OCI-LY7 (cell line): ENCODE data around the gene CDCA8.

ENCODE experiments used
- CTCF ChIP-seq: fragments of 200-600 bp; sonication (generic); conservative IDR thresholded peaks from 2 replicates; pipeline ENCODE4 v1.5.1; 2014; ENCODE audit warnings: mild to moderate bottlenecking, antibody characterized with exemption, low read length, moderate library complexity, mixed read lengths
- EZH2phosphoT487 ChIP-seq: fragments of 200-600 bp; sonication (generic); IDR thresholded peaks from 2 replicates; pipeline ENCODE4 v1.6.1; 2018; ENCODE audit warnings: low read depth, borderline replicate concordance, mild to moderate bottlenecking, mixed run types, antibody characterized with exemption, low read length, moderate library complexity, mixed read lengths

DNA sequence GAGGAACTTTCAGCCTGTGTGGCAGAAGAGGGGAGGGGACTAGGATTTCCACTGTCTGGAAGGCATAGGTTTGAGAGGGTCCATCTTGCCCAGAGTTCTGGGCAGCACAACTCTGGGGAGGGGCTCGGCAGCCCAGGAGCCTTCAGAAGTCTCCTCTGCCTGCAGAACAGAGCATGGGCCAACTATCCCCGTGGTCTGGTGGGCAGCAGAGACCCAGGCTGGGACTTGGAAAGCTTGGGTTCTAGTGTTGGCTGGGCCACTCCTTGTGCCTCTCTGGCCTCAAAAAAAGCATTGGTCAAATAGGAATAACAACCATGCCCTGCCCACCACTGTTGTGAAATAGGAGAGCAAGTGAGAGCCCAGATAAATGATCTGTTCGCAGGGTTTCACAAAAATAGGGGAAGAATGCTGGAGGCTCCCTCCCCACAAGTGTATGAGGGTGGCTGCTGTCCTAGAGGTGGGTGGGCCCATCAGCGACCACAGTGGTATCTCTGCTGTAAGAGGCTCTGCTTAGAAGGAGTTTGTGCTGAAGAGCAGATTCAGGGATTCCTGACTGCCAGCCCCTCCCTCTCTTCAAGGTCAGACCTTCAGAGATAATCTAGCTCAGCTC, 63.7 kb downstream of the CDCA8 start:
- no peak for TF ChIP-seq CTCF
- TF ChIP-seq EZH2phosphoT487: no peak
